Esophagus muscularis mucosa (tissue), 4 donors: Measurements from ENCODE around the gene IDH3G. TPM values are rescaled to one million over a fixed set of nuclear protein-coding genes. Genes with fewer than 3 reads are reported as not detected.

ENCODE experiments used
- DNase-seq: peaks from one replicate; pipeline ENCODE4 v3.0.0-alpha.2; 2017; ENCODE audit errors: extremely low spot score
- H3K27ac ChIP-seq, 4 donors: fragments of 200-600 bp; sonication (generic); replicated peaks in 1 of 4; 1 replicate in 3 of 4; 2 replicates in 1 of 4; pipeline ENCODE4 v1.5.1; 2016 to 2019; ENCODE audit warnings: mild to moderate bottlenecking in 1 of 4
- H3K27me3 ChIP-seq, 4 donors: fragments of 200-600 bp; sonication (generic); one replicate each; pipeline versions ENCODE4 v1.5.1 to v1.6.0; 2016 to 2019
- H3K36me3 ChIP-seq, 4 donors: fragments of 200-600 bp; sonication (generic); one replicate each; pipeline ENCODE4 v1.5.1; 2016 to 2019
- H3K4me1 ChIP-seq, 4 donors: fragments of 200-600 bp; sonication (generic); one replicate each; pipeline ENCODE4 v1.5.1; 2016 to 2019
- H3K4me3 ChIP-seq, 4 donors: fragments of 200-600 bp; sonication (generic); 1 replicate in 2 of 4; 2 replicates in 2 of 4; pipeline ENCODE4 v1.5.1; 2016 to 2019; ENCODE audit warnings: mild to moderate bottlenecking in 4 of 4, moderate library complexity in 1 of 4
- H3K9me3 ChIP-seq, 4 donors: fragments of 200-600 bp; sonication (generic); 1 replicate in 3 of 4; 2 replicates in 1 of 4; pipeline ENCODE4 v1.5.1; 2016 to 2019
- EP300 ChIP-seq: sonication (generic); formaldehyde crosslinking; IDR thresholded peaks from one replicate; pipeline ENCODE4 v1.6.1; 2017; ENCODE audit warnings: antibody characterized with exemption
- POLR2A ChIP-seq: fragments of 450-650 bp; IDR thresholded peaks from one replicate; pipeline ENCODE4 v1.6.1; 2017; ENCODE audit warnings: antibody characterized with exemption, moderate library complexity, mild to moderate bottlenecking, low read depth
- POLR2AphosphoS5 ChIP-seq, 2 donors: sonication (generic); formaldehyde crosslinking; IDR thresholded peaks; one replicate each; pipeline ENCODE4 v1.6.1; 2017; ENCODE audit warnings: antibody characterized with exemption in 2 of 2
- WGBS: methylation state at CpG from one replicate; pipeline ENCODE4 v1.1.5; 2018; 5-methylcytosine and 5-hydroxymethylcytosine counted together
- intact Hi-C: fragments of 100-400 bp; cut with DNase I; formaldehyde crosslinking; loops from one replicate; pipeline ENCODE4 v1.15.1; 2023
- total RNA-seq, 4 donors: library from RNA; depleted of rRNA; stranded (reverse); fragments of >200 nt; gene quantifications; one replicate each; pipeline versions ENCODE4 v1.1.0 to v1.2.1, GENCODE V29; 2016
- TF ChIP-seq, protein P1 (sequence below), 3 experiments: fragments of 200-600 bp in 2 of 3; fragments of 450-650 bp in 1 of 3; sonication (generic) in 2 of 3; IDR thresholded peaks; one replicate each; pipeline ENCODE4 v1.5.1; 2017 to 2019; ENCODE audit warnings: antibody characterized with exemption in 3 of 3, mild to moderate bottlenecking in 2 of 3, moderate library complexity in 1 of 3

Gene IDH3G
- total RNA-seq, 4 donors from 2014 or later = 52.3 to 76.3 (median 70.3) TPM

DNA sequence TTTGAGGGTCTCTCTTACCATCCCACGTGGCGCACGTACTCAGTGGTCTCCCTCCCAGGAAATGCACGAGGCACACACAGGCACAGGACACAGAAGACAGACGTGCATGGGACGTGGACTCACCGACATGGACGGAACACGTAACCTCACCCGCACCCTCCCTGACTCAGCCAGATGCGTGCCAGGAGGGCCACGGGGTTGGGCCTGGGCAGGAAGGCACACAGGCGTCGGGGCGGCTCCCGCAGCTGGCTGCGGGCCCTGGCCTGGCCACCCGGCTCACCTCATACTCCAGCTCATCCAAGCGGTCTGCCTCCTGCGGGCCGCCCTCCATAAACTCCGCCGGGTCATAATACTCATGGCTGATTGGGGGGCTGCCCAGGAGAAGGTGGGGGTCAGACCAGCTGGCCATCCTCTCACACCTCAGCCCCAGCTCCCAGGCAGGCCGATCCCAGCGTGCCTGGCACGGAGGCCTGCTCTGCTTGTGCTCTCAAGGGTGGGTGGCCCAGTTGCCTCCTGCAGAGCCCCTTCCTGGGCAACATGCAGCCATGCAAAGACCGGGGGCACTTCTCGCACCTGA lies 12.9 kb upstream of the IDH3G start:
- H3K27me3 ChIP-seq = no peaks in the 10 kb centered on the region
- TF ChIP-seq, protein P1, sequence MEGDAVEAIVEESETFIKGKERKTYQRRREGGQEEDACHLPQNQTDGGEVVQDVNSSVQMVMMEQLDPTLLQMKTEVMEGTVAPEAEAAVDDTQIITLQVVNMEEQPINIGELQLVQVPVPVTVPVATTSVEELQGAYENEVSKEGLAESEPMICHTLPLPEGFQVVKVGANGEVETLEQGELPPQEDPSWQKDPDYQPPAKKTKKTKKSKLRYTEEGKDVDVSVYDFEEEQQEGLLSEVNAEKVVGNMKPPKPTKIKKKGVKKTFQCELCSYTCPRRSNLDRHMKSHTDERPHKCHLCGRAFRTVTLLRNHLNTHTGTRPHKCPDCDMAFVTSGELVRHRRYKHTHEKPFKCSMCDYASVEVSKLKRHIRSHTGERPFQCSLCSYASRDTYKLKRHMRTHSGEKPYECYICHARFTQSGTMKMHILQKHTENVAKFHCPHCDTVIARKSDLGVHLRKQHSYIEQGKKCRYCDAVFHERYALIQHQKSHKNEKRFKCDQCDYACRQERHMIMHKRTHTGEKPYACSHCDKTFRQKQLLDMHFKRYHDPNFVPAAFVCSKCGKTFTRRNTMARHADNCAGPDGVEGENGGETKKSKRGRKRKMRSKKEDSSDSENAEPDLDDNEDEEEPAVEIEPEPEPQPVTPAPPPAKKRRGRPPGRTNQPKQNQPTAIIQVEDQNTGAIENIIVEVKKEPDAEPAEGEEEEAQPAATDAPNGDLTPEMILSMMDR (IDR thresholded peaks at IDR 0.05) = no peak
- no peak for TF ChIP-seq POLR2AphosphoS5 (IDR thresholded peaks at IDR 0.05)
- TF ChIP-seq POLR2A = no peak
- no peak for TF ChIP-seq EP300
- peaks cover 0 to 4% (median 0%) of the 10 kb centered on the region in 4 donors for H3K9me3 ChIP-seq
- DNase-seq = no peak
- no peaks in the 10 kb centered on the region for H3K4me1 ChIP-seq
- H3K36me3 ChIP-seq = peaks cover 0 to 25% (median 4%) of the 10 kb centered on the region in 4 donors
- intact Hi-C loops = no loop called here
- WGBS = 93% methylated on average over 12 of the region's 28 CpGs
- H3K27ac ChIP-seq = no peak overlapping the region
- no peak overlapping the region for H3K4me3 ChIP-seq

DNA sequence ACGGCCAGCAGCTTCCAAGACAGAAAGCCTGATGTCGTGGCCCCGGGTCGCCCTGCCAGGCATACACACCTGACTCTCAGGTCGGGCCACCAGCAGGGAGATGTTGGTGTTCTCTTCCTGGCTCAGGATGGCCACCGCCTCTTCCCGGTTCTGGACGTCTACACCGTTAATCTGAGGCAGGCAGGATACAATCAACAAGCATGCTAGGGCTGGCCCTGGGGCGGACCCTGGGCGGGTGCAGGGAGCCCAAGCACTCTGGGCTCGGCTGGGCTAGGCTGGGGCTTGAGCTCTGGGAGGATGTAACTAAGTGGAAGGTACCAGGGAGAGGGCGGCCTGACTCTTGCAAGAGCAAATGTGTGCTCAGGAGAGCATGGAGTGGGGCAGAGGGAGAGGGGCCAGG lies 11.3 kb upstream of the IDH3G start:
- 83% methylated on average over 13 of the region's 13 CpGs for WGBS
- no peak for DNase-seq
- no peak overlapping the region for H3K4me3 ChIP-seq
- no peaks in the 10 kb centered on the region for H3K4me1 ChIP-seq
- peaks cover 0 to 4% (median 0%) of the 10 kb centered on the region in 4 donors for H3K9me3 ChIP-seq
- H3K36me3 ChIP-seq = peaks cover 0 to 25% (median 4%) of the 10 kb centered on the region in 4 donors
- no peak overlapping the region for H3K27ac ChIP-seq
- no peaks in the 10 kb centered on the region for H3K27me3 ChIP-seq
- intact Hi-C loops = no loop called here
- TF ChIP-seq POLR2A (no peak), POLR2AphosphoS5 (IDR thresholded peaks at IDR 0.05) (no peak), EP300 (no peak)
- TF ChIP-seq, protein P1 (IDR thresholded peaks at IDR 0.05) = no peak

DNA sequence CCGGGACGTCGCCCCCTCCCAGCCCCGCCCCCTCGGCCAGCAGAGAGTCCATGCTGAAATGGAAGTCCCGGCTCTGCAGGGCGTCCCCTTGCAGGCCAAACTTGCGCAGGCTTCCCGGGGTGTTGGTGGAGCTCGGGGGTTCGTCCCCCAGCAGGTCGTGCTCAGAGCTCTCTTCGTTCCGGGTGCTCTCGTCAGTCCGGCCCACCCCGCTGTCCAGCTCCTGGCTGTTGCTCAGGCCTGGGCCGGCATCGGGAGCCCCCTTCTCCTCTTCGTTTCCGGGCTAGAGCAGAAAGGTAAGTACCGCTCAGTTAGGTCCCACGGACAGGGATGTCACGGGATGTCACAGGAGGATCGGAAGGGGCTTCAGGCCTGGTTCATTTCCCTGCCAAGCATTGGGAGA lies 10.4 kb upstream of the IDH3G start:
- TF ChIP-seq POLR2A (no peak), POLR2AphosphoS5 (IDR thresholded peaks at IDR 0.05) (no peak), EP300 (no peak)
- TF ChIP-seq, protein P1 (IDR thresholded peaks at IDR 0.05) = no peak
- no peak for DNase-seq
- no peak overlapping the region for H3K27ac ChIP-seq
- H3K4me1 ChIP-seq = no peaks in the 10 kb centered on the region
- peaks cover 0 to 25% (median 4%) of the 10 kb centered on the region in 4 donors for H3K36me3 ChIP-seq
- WGBS = 92% methylated on average over 21 of the region's 25 CpGs
- no peaks in the 10 kb centered on the region for H3K9me3 ChIP-seq
- H3K4me3 ChIP-seq = no peak overlapping the region
- intact Hi-C loops = no loop called here
- H3K27me3 ChIP-seq = no peaks in the 10 kb centered on the region

DNA sequence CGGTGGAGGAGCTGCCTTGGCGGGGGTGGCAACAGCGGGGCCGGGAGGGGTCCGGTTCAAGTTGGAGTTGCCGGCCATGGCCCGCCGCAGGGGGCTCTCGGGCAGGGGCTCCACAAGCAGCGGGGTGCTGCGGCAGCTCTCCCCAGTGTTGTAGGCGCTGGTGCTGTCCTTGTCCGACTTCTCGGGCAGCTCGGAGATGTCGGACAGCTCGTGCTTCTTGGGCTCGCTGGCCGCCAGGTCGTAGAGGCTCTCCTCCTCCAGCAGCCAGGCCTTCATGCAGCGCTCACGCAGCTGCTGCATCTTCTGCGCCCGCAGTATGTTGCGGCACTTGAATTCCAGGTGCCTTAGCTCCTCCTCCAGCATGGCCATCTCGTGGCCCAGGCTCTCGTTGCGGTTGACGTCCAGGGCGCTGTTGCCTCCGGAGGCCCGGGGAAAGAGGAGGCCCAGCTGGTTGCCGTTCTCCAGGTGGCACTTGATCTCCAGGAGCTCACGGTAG lies 10.0 kb upstream of the IDH3G start:
- Histone ChIP-seq H3K27me3 (no peaks in the 10 kb centered on the region), H3K4me3 (no peak overlapping the region), H3K27ac (no peak overlapping the region), H3K9me3 (no peaks in the 10 kb centered on the region), H3K4me1 (no peaks in the 10 kb centered on the region), H3K36me3 (peaks cover 0 to 25% (median 6%) of the 10 kb centered on the region in 4 donors)
- WGBS = 94% methylated on average over 13 of the region's 34 CpGs
- no peak for DNase-seq
- TF ChIP-seq POLR2AphosphoS5 (IDR thresholded peaks at IDR 0.05) = no peak
- TF ChIP-seq EP300 = no peak
- TF ChIP-seq, protein P1 (IDR thresholded peaks at IDR 0.05) = no peak
- no peak for TF ChIP-seq POLR2A
- intact Hi-C loops = no loop called here
